ENCODE results near the gene KXD1.

The KXD1 gene

GRCh38 chr19:18566953-18567352, 9.3 kb downstream of the KXD1 start:
- TF ChIP-seq CTCF (IDR thresholded peaks at IDR 0.05; ENCODE audit: low read depth, low read length): no peak
- DNase-seq: no peak
- Histone ChIP-seq H3K36me3 (peaks cover 43% of the 10 kb centered on the region), H3K27me3 (no peaks in the 10 kb centered on the region), H3K4me1 (no peaks in the 10 kb centered on the region), H3K4me3 (ENCODE audit: low read depth, low read length) (no peak overlapping the region), H3K9me3 (no peaks in the 10 kb centered on the region)

- H3K4me1 ChIP-seq: no peaks in the 10 kb centered on the region
- no peak for TF ChIP-seq CTCF (IDR thresholded peaks at IDR 0.05; ENCODE audit: low read depth, low read length)
- H3K36me3 ChIP-seq: peaks cover 46% of the 10 kb centered on the region
- H3K4me3 ChIP-seq (ENCODE audit: low read depth, low read length): no peak overlapping the region
- DNase-seq: no peak
- H3K27me3 ChIP-seq: no peaks in the 10 kb centered on the region
- no peaks in the 10 kb centered on the region for H3K9me3 ChIP-seq
Measured at GRCh38 chr19:18568367-18568766, 10.7 kb downstream of the KXD1 start.

- no peaks in the 10 kb centered on the region for H3K9me3 ChIP-seq
- peaks cover 51% of the 10 kb centered on the region for H3K36me3 ChIP-seq
- TF ChIP-seq CTCF (IDR thresholded peaks at IDR 0.05; ENCODE audit: low read depth, low read length): no peak
- no peaks in the 10 kb centered on the region for H3K4me1 ChIP-seq
- H3K27me3 ChIP-seq: no peaks in the 10 kb centered on the region
- peak within 1 kb of the TSS; percentile 100 for H3K4me3 ChIP-seq (ENCODE audit: low read depth, low read length)
- peak; percentile 99 for DNase-seq
Measured at GRCh38 chr19:18571564-18572344, 14.1 kb downstream of the KXD1 start, which contains the start of gene UBA52. TSS of gene UBA52 (plus strand) at chr19:18571857. CDS start at chr19:18573301, 1,444 bp downstream.

GRCh38 chr19:18574691-18575291, 17.1 kb downstream of the KXD1 start:
- peaks cover 56% of the 10 kb centered on the region for H3K36me3 ChIP-seq
- DNase-seq: no peak

GRCh38 chr19:18576383-18576782, 18.7 kb downstream of the KXD1 start:
- no peak for TF ChIP-seq CTCF (IDR thresholded peaks at IDR 0.05; ENCODE audit: low read depth, low read length)
- Histone ChIP-seq H3K27me3 (no peaks in the 10 kb centered on the region), H3K4me3 (ENCODE audit: low read depth, low read length) (no peak overlapping the region), H3K9me3 (no peaks in the 10 kb centered on the region), H3K36me3 (peaks cover 55% of the 10 kb centered on the region), H3K4me1 (no peaks in the 10 kb centered on the region)
- DNase-seq: no peak

More at GRCh38 chr19:18574691-18575291, 17.1 kb downstream of the KXD1 start:
- H3K9me3 ChIP-seq: no peaks in the 10 kb centered on the region
- TF ChIP-seq CTCF (IDR thresholded peaks at IDR 0.05; ENCODE audit: low read depth, low read length): no peak
- no peaks in the 10 kb centered on the region for H3K27me3 ChIP-seq
- no peak overlapping the region for H3K4me3 ChIP-seq (ENCODE audit: low read depth, low read length)
- H3K4me1 ChIP-seq: no peaks in the 10 kb centered on the region

- no peaks in the 10 kb centered on the region for H3K9me3 ChIP-seq
- peaks cover 49% of the 10 kb centered on the region for H3K36me3 ChIP-seq
- H3K4me3 ChIP-seq (ENCODE audit: low read depth, low read length): no peak overlapping the region
- TF ChIP-seq CTCF (IDR thresholded peaks at IDR 0.05; ENCODE audit: low read depth, low read length): no peak
- DNase-seq: no peak
- no peaks in the 10 kb centered on the region for H3K4me1 ChIP-seq
- H3K27me3 ChIP-seq: no peaks in the 10 kb centered on the region
Measured at GRCh38 chr19:18577365-18577914, 19.8 kb downstream of the KXD1 start.
